Spleen (tissue), 7 donors: ENCODE results near the gene TRPM1.

Experiments
- CTCF ChIP-seq, 11 experiments: fragments of 200-600 bp in 7 of 11; fragments of 450-650 bp in 4 of 11; sonication (generic) in 4 of 11; IDR thresholded peaks in 8 of 11; conservative IDR thresholded peaks in 3 of 11; 1 replicate in 7 of 11; 2 replicates in 4 of 11; pipeline versions ENCODE4 v1.4.0 to v1.8.0; 2016 to 2021; ENCODE audit warnings: antibody characterized with exemption in 11 of 11, inconsistent platforms in 4 of 11, mild to moderate bottlenecking in 1 of 11
- POLR2A ChIP-seq, 3 donors: fragments of 450-650 bp; IDR thresholded peaks; one replicate each; pipeline ENCODE4 v1.5.1; 2017; ENCODE audit warnings: antibody characterized with exemption in 3 of 3, mild to moderate bottlenecking in 1 of 3
- donor health status: DM: no; HTN: no; CAD: no; lungs with moderate emphysema.
- donor health status: DM: no; HTN: no; CAD: no.
- donor health status: DM: no; HTN: no; CAD: no.

GRCh38 chr15:31040611-31041010, 60.9 kb downstream of the TRPM1 start:
- TF ChIP-seq POLR2A (IDR thresholded peaks at IDR 0.05) (no peak), CTCF (IDR thresholded peaks at IDR 0.05 in 8 of 11, conservative IDR thresholded peaks at IDR 0.05 in 3 of 11) (no peak)
